IPS-15b (cell line): ENCODE measurements around the gene ZNF827.

Source experiments
- H3K27me3 ChIP-seq: one replicate; pipeline ENCODE4 v1.6.1; 2013; ENCODE audit warnings: low read length; ENCODE audit not compliant: control insufficient read depth, insufficient read depth
- H3K36me3 ChIP-seq: one replicate; pipeline ENCODE4 v1.6.1; 2013; ENCODE audit warnings: low read length; ENCODE audit not compliant: control insufficient read depth, insufficient read depth
- H3K4me1 ChIP-seq: one replicate; pipeline ENCODE4 v1.6.1; 2013; ENCODE audit warnings: mild to moderate bottlenecking, low read length; ENCODE audit not compliant: control insufficient read depth, insufficient read depth
- H3K4me3 ChIP-seq: one replicate; pipeline ENCODE4 v1.5.1; 2013; ENCODE audit warnings: low read depth, low read length
- H3K9ac ChIP-seq: one replicate; pipeline ENCODE4 v1.6.1; 2013; ENCODE audit warnings: low read depth, mild to moderate bottlenecking, low read length
- H3K9me3 ChIP-seq: one replicate; pipeline ENCODE4 v1.6.1; 2013; ENCODE audit warnings: mild to moderate bottlenecking, low read length; ENCODE audit not compliant: control insufficient read depth, insufficient read depth

The ZNF827 gene

DNA sequence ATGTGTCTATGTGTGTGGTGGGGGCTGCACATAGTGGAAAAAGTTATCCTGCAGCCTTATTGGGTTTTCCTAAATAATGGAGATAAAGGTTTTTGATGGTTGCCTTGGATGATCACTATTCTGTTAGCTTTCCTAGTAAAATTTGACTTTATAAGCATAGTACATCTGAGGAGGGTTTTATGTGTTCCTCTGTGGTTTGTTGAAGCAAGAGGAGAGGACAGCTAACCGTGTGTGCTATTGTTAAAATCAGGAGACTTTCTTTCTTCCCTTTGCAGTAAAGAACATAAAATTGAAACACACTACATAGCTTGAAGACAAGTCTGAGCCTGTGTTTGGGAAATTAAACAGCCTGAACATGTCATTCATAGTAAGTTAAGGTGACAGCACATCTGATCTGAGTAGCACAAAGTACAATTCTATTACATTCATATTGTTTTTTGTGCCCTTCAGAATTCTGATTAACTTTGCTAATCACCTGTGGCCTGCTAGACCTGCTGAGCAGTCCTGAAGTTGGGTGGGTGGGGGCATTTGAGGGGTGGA, 221.9 kb downstream of the ZNF827 start:
- no peak overlapping the region for H3K4me3 ChIP-seq
- H3K27me3 ChIP-seq: no peaks in the 10 kb centered on the region
- H3K4me1 ChIP-seq: peaks cover 2% of the 10 kb centered on the region
- no peak overlapping the region for H3K9ac ChIP-seq
- H3K9me3 ChIP-seq: no peaks in the 10 kb centered on the region
- H3K36me3 ChIP-seq: peaks cover 9% of the 10 kb centered on the region

DNA sequence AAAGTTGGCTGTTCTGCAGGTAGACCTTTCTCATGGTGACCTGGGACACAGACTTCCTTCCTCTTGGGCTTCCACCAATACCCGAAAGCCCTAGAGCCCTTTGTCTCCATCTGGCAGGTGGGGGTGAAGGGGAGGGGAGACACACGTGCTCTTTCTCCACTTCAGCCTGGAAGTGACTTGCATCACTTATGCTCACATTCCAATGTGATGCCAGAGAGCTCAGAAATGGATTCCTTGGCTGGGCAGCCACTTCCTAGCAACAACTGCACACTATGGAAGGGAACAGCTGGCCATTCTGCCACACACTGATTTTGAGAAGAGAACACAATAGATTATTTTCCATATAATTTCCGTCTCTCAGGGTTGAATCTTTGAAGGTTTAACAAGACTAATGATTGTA, 222.4 kb downstream of the ZNF827 start:
- Histone ChIP-seq H3K4me3 (no peak overlapping the region), H3K36me3 (peaks cover 9% of the 10 kb centered on the region), H3K4me1 (peaks cover 2% of the 10 kb centered on the region), H3K27me3 (no peaks in the 10 kb centered on the region), H3K9me3 (no peaks in the 10 kb centered on the region), H3K9ac (no peak overlapping the region)

DNA sequence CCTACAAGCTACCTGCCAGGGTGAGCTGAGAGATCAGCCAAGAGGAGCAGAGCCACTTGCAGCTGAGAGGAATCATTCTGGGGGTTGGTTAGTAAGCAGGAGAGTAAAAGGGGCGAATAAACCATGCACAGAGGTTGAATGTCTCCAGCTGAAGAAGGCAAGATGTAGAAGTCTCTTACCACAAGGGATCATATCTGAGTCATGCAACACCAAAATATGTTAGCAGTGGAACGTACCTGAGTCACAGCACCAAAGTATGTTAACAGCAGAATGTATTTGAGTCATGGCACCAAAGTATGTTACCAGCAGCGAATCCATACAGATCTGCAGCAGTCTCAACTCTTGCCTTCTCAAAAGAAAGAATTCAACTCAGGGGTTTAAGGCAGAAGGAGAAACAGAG, 228.8 kb downstream of the ZNF827 start:
- Histone ChIP-seq H3K36me3 (peaks cover 8% of the 10 kb centered on the region), H3K9me3 (no peaks in the 10 kb centered on the region), H3K4me1 (peaks cover 9% of the 10 kb centered on the region), H3K9ac (no peak overlapping the region), H3K4me3 (no peak overlapping the region), H3K27me3 (no peaks in the 10 kb centered on the region)

DNA sequence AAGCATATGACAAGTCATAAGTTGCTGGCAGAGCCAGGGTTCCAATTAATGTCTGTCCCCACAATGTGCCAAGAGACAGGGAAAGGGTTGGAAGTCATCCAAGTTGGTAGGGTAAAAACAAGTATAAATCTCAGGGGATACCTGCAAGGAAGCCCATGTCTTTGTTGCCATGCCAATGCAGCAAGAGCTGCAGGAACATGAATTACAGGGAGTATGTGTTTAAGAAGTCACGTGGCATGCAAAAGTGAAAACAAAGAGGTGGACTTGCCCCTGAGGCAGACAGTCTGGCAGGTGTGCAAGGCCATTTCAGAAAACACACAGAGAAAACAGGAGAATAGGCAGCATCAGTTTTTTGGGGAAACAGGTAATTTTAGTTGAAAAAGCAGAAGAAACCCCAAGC, 229.3 kb downstream of the ZNF827 start:
- H3K9ac ChIP-seq: no peak overlapping the region
- peaks cover 14% of the 10 kb centered on the region for H3K4me1 ChIP-seq
- no peaks in the 10 kb centered on the region for H3K9me3 ChIP-seq
- peaks cover 11% of the 10 kb centered on the region for H3K36me3 ChIP-seq
- H3K4me3 ChIP-seq: no peak overlapping the region
- no peaks in the 10 kb centered on the region for H3K27me3 ChIP-seq
